HUES6 (cell line): Measurements from ENCODE around the gene PRR16.

Experiments used
- H3K27ac ChIP-seq: 2 replicates; pipeline ENCODE4 v1.7.0; 2013; ENCODE audit warnings: low read depth, mild to moderate bottlenecking, low read length, inconsistent platforms
- H3K27me3 ChIP-seq: 2 replicates; pipeline ENCODE4 v1.6.1; 2013; ENCODE audit warnings: low read length; ENCODE audit not compliant: control insufficient read depth, insufficient read depth
- H3K36me3 ChIP-seq: 2 replicates; pipeline ENCODE4 v1.6.1; 2013; ENCODE audit warnings: low read length; ENCODE audit not compliant: control insufficient read depth, insufficient read depth
- H3K4me1 ChIP-seq: 2 replicates; pipeline ENCODE4 v1.6.1; 2013; ENCODE audit warnings: low read length; ENCODE audit not compliant: control insufficient read depth, insufficient read depth
- H3K4me3 ChIP-seq: 2 replicates; pipeline ENCODE4 v1.5.1; 2013; ENCODE audit warnings: low read depth, low read length
- H3K9ac ChIP-seq: one replicate; pipeline ENCODE4 v1.6.1; 2013; ENCODE audit warnings: mild to moderate bottlenecking, low read length
- H3K9me3 ChIP-seq: 2 replicates; pipeline ENCODE4 v1.6.1; 2013; ENCODE audit warnings: low read depth, low read length; ENCODE audit not compliant: control insufficient read depth, insufficient read depth

PRR16 gene

GRCh38 chr5:120638449-120638848, 174.3 kb downstream of the PRR16 start:
- Histone ChIP-seq H3K4me1 (no peaks in the 10 kb centered on the region), H3K36me3 (no peaks in the 10 kb centered on the region), H3K9ac (no peak overlapping the region)

GRCh38 chr5:120640778-120641177, 176.7 kb downstream of the PRR16 start:
- no peak overlapping the region for H3K27ac ChIP-seq
- no peak overlapping the region for H3K9ac ChIP-seq
- H3K9me3 ChIP-seq, result no peaks in the 10 kb centered on the region
- no peaks in the 10 kb centered on the region for H3K27me3 ChIP-seq
- no peak overlapping the region for H3K4me3 ChIP-seq
- no peaks in the 10 kb centered on the region; the same call in 1 of the 2 replicates for H3K4me1 ChIP-seq
- no peaks in the 10 kb centered on the region for H3K36me3 ChIP-seq

More at GRCh38 chr5:120638449-120638848, 174.3 kb downstream of the PRR16 start:
- Histone ChIP-seq H3K9me3 (no peaks in the 10 kb centered on the region), H3K27me3 (no peaks in the 10 kb centered on the region), H3K4me3 (no peak overlapping the region), H3K27ac (no peak overlapping the region)

- Histone ChIP-seq H3K9me3 (no peaks in the 10 kb centered on the region), H3K27ac (no peak overlapping the region), H3K27me3 (no peaks in the 10 kb centered on the region), H3K4me3 (no peak overlapping the region), H3K36me3 (no peaks in the 10 kb centered on the region), H3K4me1 (no peaks in the 10 kb centered on the region; the same call in 1 of the 2 replicates), H3K9ac (no peak overlapping the region)
Measured at GRCh38 chr5:120644516-120644915, 180.4 kb downstream of the PRR16 start.

GRCh38 chr5:120655828-120656435, 191.8 kb downstream of the PRR16 start:
- H3K36me3 ChIP-seq, result no peaks in the 10 kb centered on the region
- no peak overlapping the region for H3K4me3 ChIP-seq
- H3K9me3 ChIP-seq, result no peaks in the 10 kb centered on the region
- H3K9ac ChIP-seq, result no peak overlapping the region
- H3K4me1 ChIP-seq, result peaks cover 24% of the 10 kb centered on the region
- H3K27ac ChIP-seq, result no peak overlapping the region
- H3K27me3 ChIP-seq, result no peaks in the 10 kb centered on the region

GRCh38 chr5:120657104-120657503, 193.0 kb downstream of the PRR16 start:
- no peak overlapping the region for H3K4me3 ChIP-seq
- no peaks in the 10 kb centered on the region for H3K27me3 ChIP-seq
- no peaks in the 10 kb centered on the region for H3K36me3 ChIP-seq

GRCh38 chr5:120677481-120677880, 213.4 kb downstream of the PRR16 start:
- Histone ChIP-seq H3K36me3 (no peaks in the 10 kb centered on the region), H3K4me1 (0 out of 2 replicates have a peak, but pooled peaks cover 2% of the 10 kb centered on the region), H3K27me3 (no peaks in the 10 kb centered on the region), H3K27ac (no peak overlapping the region), H3K9ac (no peak overlapping the region), H3K9me3 (no peaks in the 10 kb centered on the region), H3K4me3 (no peak overlapping the region)

More at GRCh38 chr5:120657104-120657503, 193.0 kb downstream of the PRR16 start:
- Histone ChIP-seq H3K9ac (no peak overlapping the region), H3K9me3 (no peaks in the 10 kb centered on the region), H3K4me1 (peaks cover 24% of the 10 kb centered on the region), H3K27ac (no peak overlapping the region)

GRCh38 chr5:120678279-120678678, 214.2 kb downstream of the PRR16 start:
- Histone ChIP-seq H3K36me3 (no peaks in the 10 kb centered on the region), H3K9ac (no peak overlapping the region), H3K27ac (no peak overlapping the region), H3K9me3 (no peaks in the 10 kb centered on the region), H3K27me3 (no peaks in the 10 kb centered on the region), H3K4me3 (no peak overlapping the region), H3K4me1 (0 out of 2 replicates have a peak, but pooled peaks cover 7% of the 10 kb centered on the region)

GRCh38 chr5:120682851-120683250, 218.8 kb downstream of the PRR16 start:
- no peak overlapping the region for H3K9ac ChIP-seq
- H3K4me3 ChIP-seq, result no peak overlapping the region
- no peak overlapping the region for H3K27ac ChIP-seq
- peaks cover 15% of the 10 kb centered on the region for H3K4me1 ChIP-seq
- H3K9me3 ChIP-seq, result no peaks in the 10 kb centered on the region
- H3K27me3 ChIP-seq, result no peaks in the 10 kb centered on the region
- no peaks in the 10 kb centered on the region for H3K36me3 ChIP-seq

- no peaks in the 10 kb centered on the region for H3K36me3 ChIP-seq
- H3K27me3 ChIP-seq, result no peaks in the 10 kb centered on the region
- H3K9ac ChIP-seq, result no peak overlapping the region
- no peak overlapping the region for H3K4me3 ChIP-seq
- no peak overlapping the region for H3K27ac ChIP-seq
- peaks cover 15% of the 10 kb centered on the region for H3K4me1 ChIP-seq
- no peaks in the 10 kb centered on the region for H3K9me3 ChIP-seq
Measured at GRCh38 chr5:120683580-120683979, 219.5 kb downstream of the PRR16 start.

GRCh38 chr5:120684213-120684612, 220.1 kb downstream of the PRR16 start:
- no peaks in the 10 kb centered on the region for H3K27me3 ChIP-seq
- H3K4me3 ChIP-seq, result no peak overlapping the region
- no peaks in the 10 kb centered on the region for H3K9me3 ChIP-seq
- peaks cover 15% of the 10 kb centered on the region for H3K4me1 ChIP-seq
- H3K36me3 ChIP-seq, result no peaks in the 10 kb centered on the region
- no peak overlapping the region for H3K9ac ChIP-seq
- no peak overlapping the region for H3K27ac ChIP-seq

GRCh38 chr5:120684749-120685415, 220.8 kb downstream of the PRR16 start:
- no peak overlapping the region for H3K27ac ChIP-seq
- H3K36me3 ChIP-seq, result no peaks in the 10 kb centered on the region
- no peak overlapping the region for H3K4me3 ChIP-seq
- no peak overlapping the region for H3K9ac ChIP-seq
- H3K4me1 ChIP-seq, result peaks cover 15% of the 10 kb centered on the region
- H3K9me3 ChIP-seq, result no peaks in the 10 kb centered on the region
- no peaks in the 10 kb centered on the region for H3K27me3 ChIP-seq
